ENCODE data around the gene MYL7.

GRCh38 chr7:44100458-44101302 is 40.5 kb downstream of the MYL7 start:
- TF ChIP-seq AKAP8 (CRISPR knock-in tag; IDR thresholded peaks at IDR 0.05) (no peak), ZNF879 (CRISPR knock-in tag; IDR thresholded peaks at IDR 0.05) (no peak), ASH2L (IDR thresholded peaks at IDR 0.05; ENCODE audit: insufficient read length, low read depth, low read length) (no peak), RBAK (CRISPR knock-in tag; IDR thresholded peaks at IDR 0.05) (no peak), CTCF (CRISPR knock-in tag; IDR thresholded peaks at IDR 0.05) (no peak), HCFC1 (IDR thresholded peaks at IDR 0.05; ENCODE audit: low read depth, low read length) (no peak), MED1 (CRISPR knock-in tag; IDR thresholded peaks at IDR 0.05) (no peak), PRDM10 (CRISPR knock-in tag; IDR thresholded peaks at IDR 0.05; ENCODE audit: low read depth) (no peak), RERE (CRISPR knock-in tag; IDR thresholded peaks at IDR 0.05; ENCODE audit: low read depth) (no peak), ZMAT5 (CRISPR knock-in tag; IDR thresholded peaks at IDR 0.05; ENCODE audit: borderline replicate concordance, low read depth) (no peak), ZNF17 (CRISPR knock-in tag; IDR thresholded peaks at IDR 0.05) (no peak)
